Measurements from ENCODE around the gene PER3.

DNA sequence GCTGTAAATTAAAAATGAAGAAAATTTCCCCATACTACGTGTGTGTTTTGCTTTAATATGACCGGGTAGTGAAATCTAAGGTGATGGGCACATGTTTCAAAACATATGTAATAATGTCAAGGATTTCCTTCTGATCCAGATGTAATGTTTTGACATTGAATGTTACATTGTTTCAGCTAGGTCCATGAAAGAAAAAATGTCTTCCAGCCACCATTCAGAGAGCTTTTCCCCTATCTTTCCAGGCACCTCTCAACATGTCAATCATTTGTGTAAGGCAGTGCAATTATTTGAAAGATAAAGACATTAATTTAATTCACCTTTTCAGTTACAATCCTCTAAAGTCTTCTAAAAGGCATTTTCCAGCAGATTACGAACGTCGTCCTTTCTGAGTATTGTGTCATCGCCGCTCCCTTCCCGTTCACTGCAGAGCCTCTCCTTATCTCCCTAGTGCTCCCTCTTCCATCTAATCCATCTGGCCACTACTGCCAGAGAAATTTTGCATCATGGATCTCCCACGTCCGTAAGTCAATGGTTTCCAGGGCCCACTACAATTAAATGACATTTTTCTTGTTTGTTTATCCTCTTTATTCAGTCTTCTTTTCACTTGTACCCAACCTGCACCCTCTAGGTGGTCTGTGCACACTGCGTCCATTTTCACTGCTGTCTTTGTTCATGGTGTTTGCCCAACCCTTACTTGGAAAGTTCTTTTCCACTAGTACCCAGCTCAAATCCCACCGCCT lies 14.2 kb upstream of the PER3 start:
- no peak for TF ChIP-seq CTCF (IDR thresholded peaks at IDR 0.05; ENCODE audit: low read length)
- TF ChIP-seq EZH2 (optimal IDR thresholded peaks at IDR 0.05; ENCODE audit: low read depth, low read length): no peak

Data from MM.1S (cell line).